T-cell (primary cell): ENCODE results near the gene AK8. TPM values are rescaled to one million over a fixed set of nuclear protein-coding genes. Genes with fewer than 3 reads are reported as not detected.
A peak's percentile ranks its signal among the peaks of the same experiment; 100 is the strongest.

Experiments used
- ATAC-seq, 4 experiments: fragments of 200-7000 bp in 3 of 4; fragments of 150-1000 bp in 1 of 4; cut with Tn5 transposase; replicated peaks in 1 of 4; 1 replicate in 3 of 4; 2 replicates in 1 of 4; pipeline ENCODE4 v1.10.0; 2021; ENCODE audit warnings: moderate library complexity in 3 of 4, mild to moderate bottlenecking in 2 of 4, moderate number of reproducible peaks in 1 of 4
- CTCF ChIA-PET, 2 donors: fragments of 300-600 bp; sonication (Branson Sonifier 250); formaldehyde crosslinking; loops; one replicate each; lab custom pipeline; 2022; ENCODE audit warnings: antibody characterized with exemption in 2 of 2; lab: Charles Lee
- POLR2A ChIA-PET, 2 donors: fragments of 300-600 bp; sonication (Branson Sonifier 250); formaldehyde crosslinking; loops; one replicate each; lab custom pipeline; 2022; ENCODE audit warnings: antibody characterized with exemption in 2 of 2; lab: Charles Lee
- DNase-seq, 35 experiments: peaks; one replicate each; pipeline versions ENCODE4 v3.0.0 to v3.0.0-alpha.2; 2013 to 2023
- H3K27ac ChIP-seq: one replicate; pipeline ENCODE4 v1.5.1; 2013; ENCODE audit warnings: low read length
- H3K27me3 ChIP-seq, 2 experiments: replicated peaks in 1 of 2; 1 replicate in 1 of 2; 2 replicates in 1 of 2; pipeline versions ENCODE4 v1.6.1 to v1.7.0; 2013; ENCODE audit warnings: low read length in 1 of 2, mixed read lengths in 1 of 2; ENCODE audit not compliant: control insufficient read depth in 2 of 2, insufficient read depth in 2 of 2; ENCODE audit errors: extremely low read depth in 1 of 2
- H3K36me3 ChIP-seq, 2 donors: 1 replicate in 1 of 2; 2 replicates in 1 of 2; pipeline versions ENCODE4 v1.6.1 to v1.7.0; 2013; ENCODE audit warnings: low read length in 1 of 2; ENCODE audit not compliant: control insufficient read depth in 2 of 2, insufficient read depth in 1 of 2; ENCODE audit errors: extremely low read depth in 1 of 2
- H3K4me1 ChIP-seq, 2 experiments: 1 replicate in 1 of 2; 2 replicates in 1 of 2; pipeline versions ENCODE4 v1.6.1 to v1.7.0; 2013; ENCODE audit warnings: low read length in 2 of 2, mixed read lengths in 1 of 2; ENCODE audit not compliant: insufficient read depth in 2 of 2, control insufficient read depth in 1 of 2; ENCODE audit errors: extremely low read depth in 1 of 2
- H3K4me3 ChIP-seq, 2 donors: 1 replicate in 1 of 2; 2 replicates in 1 of 2; pipeline versions ENCODE4 v1.5.1 to v1.7.0; 2013; ENCODE audit warnings: mild to moderate bottlenecking in 2 of 2, low read length in 1 of 2, moderate library complexity in 1 of 2; ENCODE audit not compliant: control insufficient read depth in 1 of 2; ENCODE audit errors: extremely low read depth in 1 of 2
- H3K9me3 ChIP-seq: 2 replicates; pipeline ENCODE4 v1.7.0; 2013
- H3K27ac Mint-ChIP-seq, 2 donors: one replicate each; pipeline ENCODE4 v1.8.0; 2020 to 2021; ENCODE audit warnings: mild to moderate bottlenecking in 2 of 2, mixed read lengths in 2 of 2
- H3K27me3 Mint-ChIP-seq, 2 donors: one replicate each; pipeline ENCODE4 v1.8.0; 2021 to 2022; ENCODE audit warnings: mixed read lengths in 2 of 2
- H3K36me3 Mint-ChIP-seq: one replicate; pipeline ENCODE4 v1.8.0; 2021; ENCODE audit warnings: mixed read lengths
- H3K4me1 Mint-ChIP-seq, 3 donors: one replicate each; pipeline ENCODE4 v1.8.0; 2020 to 2022; ENCODE audit warnings: mixed read lengths in 3 of 3, mild to moderate bottlenecking in 1 of 3
- H3K4me3 Mint-ChIP-seq, 3 donors: one replicate each; pipeline ENCODE4 v1.8.0; 2020 to 2022; ENCODE audit warnings: mild to moderate bottlenecking in 3 of 3, mixed read lengths in 3 of 3, moderate library complexity in 3 of 3
- H3K9me3 Mint-ChIP-seq, 3 donors: one replicate each; pipeline ENCODE4 v1.8.0; 2020 to 2022; ENCODE audit warnings: mixed read lengths in 3 of 3
- WGBS: methylation state at CpG from one replicate; pipeline ENCODE4 v1.1.5; 2013; ENCODE audit warnings: missing lambda C conversion rate; ENCODE audit not compliant: insufficient coverage; 5-methylcytosine and 5-hydroxymethylcytosine counted together
- total RNA-seq, 35 experiments: library from RNA in 6 of 35; stranded (reverse) in 6 of 35; fragments of 120-200 nt in 1 of 35; gene quantifications; one replicate each; pipeline versions ENCODE4 v1.2.1 to v1.2.4 and lab custom pipeline; 2013 to 2026

Gene AK8
- total RNA-seq, 5 donors from 2014 or later (not counting 1 experiment from before 2014, with no cell fraction given) = not detected

DNA sequence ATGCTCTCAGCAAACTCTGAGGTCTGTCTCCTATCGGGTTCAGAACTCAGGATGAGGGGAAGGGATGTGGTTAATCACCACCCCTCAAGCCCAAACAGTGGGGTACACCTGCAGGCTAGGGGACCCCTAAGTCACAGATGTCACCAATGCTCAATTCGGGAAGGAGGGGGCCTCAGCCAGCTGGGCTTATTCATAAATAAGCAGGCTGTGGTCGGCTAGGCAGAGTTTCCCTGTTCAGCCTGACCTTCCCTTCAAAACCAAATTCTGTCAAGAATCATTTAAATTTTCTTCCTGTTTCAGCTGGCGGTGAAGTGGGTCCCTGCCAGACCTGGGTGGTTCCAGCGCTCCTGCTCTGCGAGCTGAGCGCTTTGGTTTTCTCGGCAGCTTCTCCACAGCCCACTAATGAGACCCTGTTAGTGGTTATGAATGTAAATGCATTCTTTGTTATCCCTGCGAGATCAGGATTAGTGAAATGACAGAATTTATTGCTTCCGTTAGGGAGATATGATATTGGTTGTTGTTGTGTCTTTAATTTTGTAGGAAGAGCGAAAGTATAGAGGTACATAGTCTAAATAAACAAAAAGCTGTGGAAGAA, 68.3 kb downstream of the AK8 start:
- 42% methylated on average over 3 of the region's 11 CpGs for WGBS
- Mint-ChIP-seq H3K36me3 (no peaks in the 10 kb centered on the region), H3K9me3 (no peaks in the 10 kb centered on the region), H3K27ac (no peak overlapping the region), H3K4me3 (no peak overlapping the region), H3K4me1 (peaks cover 0 to 2% (median 1%) of the 10 kb centered on the region in 3 donors), H3K27me3 (peaks cover 42 to 58% of the 10 kb centered on the region in 2 donors)
- no peaks in the 10 kb centered on the region for H3K36me3 ChIP-seq
- H3K9me3 ChIP-seq = no peaks in the 10 kb centered on the region
- peaks cover 0 to 41% of the 10 kb centered on the region in 2 experiments for H3K27me3 ChIP-seq
- ChIA-PET CTCF (no interaction called here), POLR2A (no interaction called here)
- no peak overlapping the region for H3K4me3 ChIP-seq
- H3K27ac ChIP-seq = no peak overlapping the region
- H3K4me1 ChIP-seq = peaks cover 0 to 10% of the 10 kb centered on the region in 2 experiments
- DNase-seq (no peak), ATAC-seq (no peak)

GRCh38 chr9:132808645-132809044, 69.4 kb downstream of the AK8 start:
- POLR2A ChIA-PET = no interaction called here
- no peak for ATAC-seq

DNA sequence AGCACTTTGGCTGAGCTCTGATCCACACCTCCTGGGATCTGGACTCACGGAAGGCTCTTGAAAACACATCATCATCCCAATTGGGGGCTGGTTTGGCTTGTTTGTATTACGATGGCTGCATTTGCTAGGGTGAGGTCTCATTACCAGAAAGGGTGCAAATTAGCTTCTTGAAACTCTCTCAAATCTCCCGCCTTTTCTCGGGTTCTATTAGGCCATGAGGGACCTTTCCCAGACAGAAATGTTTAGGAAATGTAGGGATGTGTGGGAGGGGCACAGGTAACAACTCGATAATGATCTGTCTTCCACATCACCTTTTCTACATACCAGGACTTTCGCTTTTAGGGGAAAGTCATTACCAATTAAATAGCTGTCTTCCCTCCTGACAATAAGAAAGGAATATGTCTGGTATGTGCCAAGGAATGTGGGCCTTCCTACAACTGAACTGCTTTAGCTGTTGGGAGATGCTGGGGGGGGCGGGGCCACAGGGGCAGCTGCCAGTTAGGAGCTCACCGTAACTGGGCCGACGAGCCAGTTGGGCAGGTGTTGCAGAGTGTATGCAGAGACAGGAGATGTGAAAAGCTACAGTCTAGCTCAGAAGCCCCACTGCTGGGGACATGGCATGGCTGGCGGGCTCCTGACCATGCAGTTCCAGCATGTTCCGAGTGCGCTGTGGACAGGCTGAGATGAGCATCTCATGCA, 71.2 kb downstream of the AK8 start:
- peaks cover 58 to 68% of the 10 kb centered on the region in 2 donors for H3K27me3 Mint-ChIP-seq
- CTCF ChIA-PET = interaction anchor here in 1 of 2 donors (1.2 kb wide), 1 partner anchor 10 kb away, joined by 4 read pairs; no protein-coding TSS in a partner anchor
- no peak overlapping the region for H3K27ac Mint-ChIP-seq

More at GRCh38 chr9:132808645-132809044, 69.4 kb downstream of the AK8 start:
- Mint-ChIP-seq H3K4me3 (no peak overlapping the region), H3K27ac (no peak overlapping the region), H3K36me3 (no peaks in the 10 kb centered on the region), H3K27me3 (peaks cover 47 to 60% of the 10 kb centered on the region in 2 donors), H3K9me3 (no peaks in the 10 kb centered on the region), H3K4me1 (peaks cover 1 to 7% (median 5%) of the 10 kb centered on the region in 3 donors)
- H3K36me3 ChIP-seq = no peaks in the 10 kb centered on the region
- DNase-seq = no peak
- CTCF ChIA-PET = no interaction called here
- no peak overlapping the region for H3K27ac ChIP-seq
- 82% methylated on average over 5 of the region's 6 CpGs for WGBS
- peaks cover 0 to 22% of the 10 kb centered on the region in 2 experiments for H3K4me1 ChIP-seq
- H3K4me3 ChIP-seq = no peak overlapping the region
- H3K9me3 ChIP-seq = no peaks in the 10 kb centered on the region
- H3K27me3 ChIP-seq = peaks cover 0 to 45% of the 10 kb centered on the region in 2 experiments

DNA sequence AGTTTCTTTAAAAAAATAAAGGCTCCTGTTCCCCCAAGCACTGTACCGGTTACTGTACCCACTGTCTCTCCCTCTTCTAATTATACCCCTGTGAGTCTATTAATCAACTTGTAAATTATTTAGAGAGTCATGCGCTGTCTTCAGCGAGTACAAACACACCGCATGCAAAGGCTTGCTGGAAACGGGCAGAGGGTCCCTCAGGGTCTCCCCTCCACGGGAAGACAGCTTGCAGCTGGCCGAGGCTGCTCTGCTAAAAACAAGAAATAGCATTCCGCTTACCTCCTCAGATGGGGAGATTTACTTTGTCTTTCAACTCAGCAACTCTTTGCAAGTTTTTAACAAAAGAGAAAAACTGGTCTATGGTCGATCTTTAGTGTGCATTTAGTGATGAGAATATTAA, 71.8 kb downstream of the AK8 start:
- POLR2A ChIA-PET = no interaction called here
- no peak overlapping the region for H3K4me3 Mint-ChIP-seq

More for the DNA sequence above, 71.2 kb downstream of the AK8 start:
- no peaks in the 10 kb centered on the region for H3K9me3 ChIP-seq
- no peak overlapping the region for H3K27ac ChIP-seq
- Mint-ChIP-seq H3K4me1 (peaks cover 1 to 7% (median 5%) of the 10 kb centered on the region in 3 donors), H3K4me3 (no peak overlapping the region), H3K9me3 (no peaks in the 10 kb centered on the region), H3K36me3 (no peaks in the 10 kb centered on the region)
- peaks cover 0 to 22% of the 10 kb centered on the region in 2 experiments for H3K4me1 ChIP-seq
- H3K36me3 ChIP-seq = no peaks in the 10 kb centered on the region
- no peak overlapping the region for H3K4me3 ChIP-seq
- H3K27me3 ChIP-seq = peaks cover 0 to 45% of the 10 kb centered on the region in 2 experiments
- no peak for DNase-seq
- 69% methylated on average over 7 of the region's 13 CpGs for WGBS
- POLR2A ChIA-PET = interaction anchor here in 1 of 2 donors (0.6 kb wide), 1 partner anchor 327 kb away, joined by 3 read pairs; no protein-coding TSS in a partner anchor
- no peak for ATAC-seq

GRCh38 chr9:132804576-132805295, 73.3 kb downstream of the AK8 start:
- H3K36me3 ChIP-seq = no peaks in the 10 kb centered on the region
- Mint-ChIP-seq H3K4me3 (no peak overlapping the region), H3K4me1 (peaks cover 3 to 13% (median 7%) of the 10 kb centered on the region in 3 donors), H3K27me3 (peaks cover 40 to 61% of the 10 kb centered on the region in 2 donors), H3K36me3 (no peaks in the 10 kb centered on the region), H3K27ac (no peak overlapping the region), H3K9me3 (no peaks in the 10 kb centered on the region)
- ChIA-PET POLR2A (no interaction called here), CTCF (interaction anchor here in 1 of 2 donors (0.6 kb wide), 1 partner anchor 1221 kb away, joined by 3 read pairs; the partner anchor contains the start of gene BRD3OS)
- ATAC-seq (no peak), DNase-seq (peak in 2 of 35 experiments; percentile 19 to 42)
- peaks cover 0 to 29% of the 10 kb centered on the region in 2 experiments for H3K4me1 ChIP-seq
- no peaks in the 10 kb centered on the region for H3K9me3 ChIP-seq
- H3K27ac ChIP-seq = no peak overlapping the region
- WGBS = 35% methylated on average over 15 of the region's 20 CpGs
- no peak overlapping the region for H3K4me3 ChIP-seq
- peaks cover 0 to 55% of the 10 kb centered on the region in 2 experiments for H3K27me3 ChIP-seq

More for the DNA sequence above, 71.8 kb downstream of the AK8 start:
- CTCF ChIA-PET = no interaction called here
- ATAC-seq (no peak), DNase-seq (no peak)
- H3K4me1 Mint-ChIP-seq = peaks cover 1 to 7% (median 5%) of the 10 kb centered on the region in 3 donors
- no peaks in the 10 kb centered on the region for H3K9me3 Mint-ChIP-seq
- Histone ChIP-seq H3K36me3 (no peaks in the 10 kb centered on the region), H3K4me1 (peaks cover 0 to 22% of the 10 kb centered on the region in 2 experiments), H3K4me3 (no peak overlapping the region), H3K27ac (no peak overlapping the region), H3K9me3 (no peaks in the 10 kb centered on the region), H3K27me3 (peaks cover 0 to 48% of the 10 kb centered on the region in 2 experiments)
- H3K27me3 Mint-ChIP-seq = peaks cover 55 to 66% of the 10 kb centered on the region in 2 donors
- H3K27ac Mint-ChIP-seq = no peak overlapping the region
- H3K36me3 Mint-ChIP-seq = no peaks in the 10 kb centered on the region
- WGBS = 78% methylated on average over 7 of the region's 9 CpGs
